ENCODE measurements around the gene MGAT3. TPM values are rescaled to one million over a fixed set of nuclear protein-coding genes. Genes with fewer than 3 reads are reported as not detected.

The MGAT3 gene
- total and polyA plus RNA-seq, 2 donors (not counting 3 experiments of a cell fraction or from before 2014, with no cell fraction given): not detected

DNA sequence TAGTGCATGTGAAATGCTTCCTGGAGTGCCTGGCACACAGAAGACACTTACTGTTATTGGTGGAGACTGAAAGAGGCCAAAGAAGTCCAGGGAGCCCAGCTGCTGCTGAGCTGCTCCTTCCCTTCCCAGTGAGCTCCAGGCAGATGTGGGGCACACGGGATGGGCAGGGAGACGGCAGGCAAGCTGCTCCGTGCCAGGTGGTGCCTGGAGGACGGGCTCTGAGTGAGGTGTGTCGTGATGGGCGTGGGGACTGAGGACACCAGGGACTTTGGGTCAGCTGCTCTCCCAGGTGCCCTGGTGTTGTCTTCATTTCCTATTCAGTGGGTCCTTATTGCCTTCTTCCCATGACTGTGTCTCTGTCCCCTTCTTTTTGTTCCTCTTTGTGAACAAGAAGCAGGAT, 37.7 kb upstream of the MGAT3 start:
- no peak overlapping the region for H3K4me2 ChIP-seq (ENCODE audit: insufficient read depth, low read length)
- no peak overlapping the region for H3K9ac ChIP-seq (replicated peaks; ENCODE audit: extremely low read depth, insufficient read depth, low read length)
- no peaks in the 10 kb centered on the region for H3K4me1 ChIP-seq (ENCODE audit: control insufficient read depth, extremely low read depth, insufficient read depth, low read length)
- dilution Hi-C loops (cut with MboI; ENCODE audit: extremely low pct_ligation_motif_present, low sequenced_read_pairs): no loop called here
- CTCF ChIA-PET: no interaction called here
- DNase-seq (ENCODE audit: low read depth, low spot score) (no peak), FAIRE-seq (no peak)
- no peaks in the 10 kb centered on the region for H4K20me1 ChIP-seq (replicated peaks; ENCODE audit: control insufficient read depth, extremely low read depth, insufficient read depth, low read length)
- no TSS peak for BruUV-seq (replicated peaks)
- H3K4me3 ChIP-seq (replicated peaks in 1 of 3; ENCODE audit: insufficient read depth in 1 of 3, low read depth in 1 of 3, low read length in 3 of 3): no peak overlapping the region
- no peaks in the 10 kb centered on the region for H3K9me3 ChIP-seq (replicated peaks; ENCODE audit: control insufficient read depth, insufficient read depth, low read length)
- POLR2A ChIA-PET: no interaction called here
- H3K79me2 ChIP-seq (ENCODE audit: control insufficient read depth, insufficient read depth, low read length): no peaks in the 10 kb centered on the region
- H3K27ac ChIP-seq (ENCODE audit: insufficient read depth, low read depth, low read length): no peak overlapping the region
- no peaks in the 10 kb centered on the region for H3K27me3 ChIP-seq (ENCODE audit: control insufficient read depth in 2 of 2, insufficient read depth in 2 of 2, low read length in 2 of 2)
- TF ChIP-seq POLR2AphosphoS5 (IDR thresholded peaks at IDR 0.05; ENCODE audit: insufficient read depth, low read depth, low read length) (no peak), EZH2 (IDR thresholded peaks at IDR 0.05; ENCODE audit: borderline replicate concordance, low read depth, low read length, severe bottlenecking) (no peak), POLR2A (IDR thresholded peaks at IDR 0.05; ENCODE audit: low read depth, low read length) (no peak), MYC (IDR thresholded peaks at IDR 0.05; ENCODE audit: low read depth, low read length) (no peak), FOS (IDR thresholded peaks at IDR 0.05; ENCODE audit: borderline replicate concordance, insufficient read depth, low read length) (no peak), JUN (IDR thresholded peaks at IDR 0.05; ENCODE audit: borderline replicate concordance, insufficient read depth, insufficient read length, low read depth) (no peak), GATA2 (IDR thresholded peaks at IDR 0.05; ENCODE audit: insufficient read depth, insufficient read length, low read depth, low read length) (no peak)
- TF ChIP-seq, protein P1, sequence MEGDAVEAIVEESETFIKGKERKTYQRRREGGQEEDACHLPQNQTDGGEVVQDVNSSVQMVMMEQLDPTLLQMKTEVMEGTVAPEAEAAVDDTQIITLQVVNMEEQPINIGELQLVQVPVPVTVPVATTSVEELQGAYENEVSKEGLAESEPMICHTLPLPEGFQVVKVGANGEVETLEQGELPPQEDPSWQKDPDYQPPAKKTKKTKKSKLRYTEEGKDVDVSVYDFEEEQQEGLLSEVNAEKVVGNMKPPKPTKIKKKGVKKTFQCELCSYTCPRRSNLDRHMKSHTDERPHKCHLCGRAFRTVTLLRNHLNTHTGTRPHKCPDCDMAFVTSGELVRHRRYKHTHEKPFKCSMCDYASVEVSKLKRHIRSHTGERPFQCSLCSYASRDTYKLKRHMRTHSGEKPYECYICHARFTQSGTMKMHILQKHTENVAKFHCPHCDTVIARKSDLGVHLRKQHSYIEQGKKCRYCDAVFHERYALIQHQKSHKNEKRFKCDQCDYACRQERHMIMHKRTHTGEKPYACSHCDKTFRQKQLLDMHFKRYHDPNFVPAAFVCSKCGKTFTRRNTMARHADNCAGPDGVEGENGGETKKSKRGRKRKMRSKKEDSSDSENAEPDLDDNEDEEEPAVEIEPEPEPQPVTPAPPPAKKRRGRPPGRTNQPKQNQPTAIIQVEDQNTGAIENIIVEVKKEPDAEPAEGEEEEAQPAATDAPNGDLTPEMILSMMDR (IDR thresholded peaks at IDR 0.05; ENCODE audit: extremely low read depth in 1 of 2, insufficient read depth in 1 of 2, low read depth in 1 of 2, low read length in 2 of 2): no peak
- TF ChIP-seq, protein P2, sequence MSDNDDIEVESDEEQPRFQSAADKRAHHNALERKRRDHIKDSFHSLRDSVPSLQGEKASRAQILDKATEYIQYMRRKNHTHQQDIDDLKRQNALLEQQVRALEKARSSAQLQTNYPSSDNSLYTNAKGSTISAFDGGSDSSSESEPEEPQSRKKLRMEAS (IDR thresholded peaks at IDR 0.05; ENCODE audit: insufficient read depth, insufficient read length): no peak
- H3K9me1 ChIP-seq (replicated peaks; ENCODE audit: control insufficient read depth, extremely low read depth, insufficient read depth, low read length): no peaks in the 10 kb centered on the region
- H3K36me3 ChIP-seq (ENCODE audit: control insufficient read depth in 2 of 2, extremely low read depth in 1 of 2, insufficient read depth in 2 of 2, low read length in 2 of 2): peaks cover 2 to 42% of the 10 kb centered on the region in 2 experiments
- intact Hi-C loops (cut with micrococcal nuclease): no loop called here
- H2AFZ ChIP-seq (ENCODE audit: low read depth, low read length): no peak overlapping the region

All from endothelial cell of umbilical vein (primary cell).